ENCODE measurements around the gene CDKAL1.

DNA sequence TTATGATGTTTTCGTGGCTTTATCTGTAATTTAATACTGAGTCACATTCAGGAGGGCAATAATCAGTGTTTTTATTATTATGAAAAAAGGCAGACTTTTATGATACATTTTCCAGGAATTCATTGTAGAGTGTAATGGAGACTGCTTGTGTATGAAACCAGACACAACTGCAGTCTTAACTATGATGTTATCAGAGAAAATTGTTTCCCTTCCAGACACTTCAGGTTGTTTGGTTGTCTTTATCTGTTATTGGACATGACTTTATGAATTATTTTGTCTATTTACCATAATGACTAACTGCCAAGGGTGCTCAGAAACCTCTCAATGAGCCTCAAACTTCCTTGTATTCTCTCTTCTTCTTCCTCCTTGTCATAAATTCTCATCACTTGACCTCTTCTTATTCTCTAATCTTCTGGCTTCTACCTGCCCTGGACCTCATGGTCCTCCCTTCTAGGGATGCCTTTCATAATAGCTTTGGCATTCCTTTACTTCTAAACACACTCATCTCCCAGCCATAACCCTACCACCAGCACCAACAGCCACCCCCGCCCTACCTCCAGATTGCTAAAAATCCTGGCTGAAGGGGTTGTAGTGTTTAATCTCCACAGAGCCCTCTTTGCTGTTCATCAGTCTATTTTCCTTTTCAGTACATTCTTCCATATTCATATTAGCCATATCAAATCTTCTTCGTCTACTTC, 492.5 kb downstream of the CDKAL1 start:
- TF ChIP-seq CBFB (CRISPR knock-in tag; IDR thresholded peaks at IDR 0.05; ENCODE audit: low read depth) = no peak
- TF ChIP-seq, protein P1, sequence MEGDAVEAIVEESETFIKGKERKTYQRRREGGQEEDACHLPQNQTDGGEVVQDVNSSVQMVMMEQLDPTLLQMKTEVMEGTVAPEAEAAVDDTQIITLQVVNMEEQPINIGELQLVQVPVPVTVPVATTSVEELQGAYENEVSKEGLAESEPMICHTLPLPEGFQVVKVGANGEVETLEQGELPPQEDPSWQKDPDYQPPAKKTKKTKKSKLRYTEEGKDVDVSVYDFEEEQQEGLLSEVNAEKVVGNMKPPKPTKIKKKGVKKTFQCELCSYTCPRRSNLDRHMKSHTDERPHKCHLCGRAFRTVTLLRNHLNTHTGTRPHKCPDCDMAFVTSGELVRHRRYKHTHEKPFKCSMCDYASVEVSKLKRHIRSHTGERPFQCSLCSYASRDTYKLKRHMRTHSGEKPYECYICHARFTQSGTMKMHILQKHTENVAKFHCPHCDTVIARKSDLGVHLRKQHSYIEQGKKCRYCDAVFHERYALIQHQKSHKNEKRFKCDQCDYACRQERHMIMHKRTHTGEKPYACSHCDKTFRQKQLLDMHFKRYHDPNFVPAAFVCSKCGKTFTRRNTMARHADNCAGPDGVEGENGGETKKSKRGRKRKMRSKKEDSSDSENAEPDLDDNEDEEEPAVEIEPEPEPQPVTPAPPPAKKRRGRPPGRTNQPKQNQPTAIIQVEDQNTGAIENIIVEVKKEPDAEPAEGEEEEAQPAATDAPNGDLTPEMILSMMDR (IDR thresholded peaks at IDR 0.05) = no peak
- TF ChIP-seq NR2C2 (CRISPR knock-in tag; IDR thresholded peaks at IDR 0.05) = no peak
- TF ChIP-seq PRDM15 (CRISPR knock-in tag; IDR thresholded peaks at IDR 0.05) = no peak
- TF ChIP-seq ZBTB21 (CRISPR knock-in tag; IDR thresholded peaks at IDR 0.05; ENCODE audit: borderline replicate concordance) = no peak
